Mesothelial cell of epicardium (in vitro differentiated cells): ENCODE results near the gene NKX2-3. TPM values are rescaled to one million over a fixed set of nuclear protein-coding genes. Genes with fewer than 3 reads are reported as not detected.

Experiments used
- DNase-seq, 2 experiments: peaks; one replicate each; pipeline ENCODE4 v3.0.0; 2021; ENCODE audit warnings: low spot score in 2 of 2; ENCODE audit not compliant: unreplicated experiment in 2 of 2
- H3K27ac Mint-ChIP-seq: 2 replicates; pipeline ENCODE4 v1.8.0; 2021; ENCODE audit warnings: mixed read lengths
- H3K27me3 Mint-ChIP-seq: 2 replicates; pipeline ENCODE4 v1.8.0; 2021; ENCODE audit warnings: low read depth, mixed read lengths
- H3K36me3 Mint-ChIP-seq: 2 replicates; pipeline ENCODE4 v1.8.0; 2021; ENCODE audit warnings: mixed read lengths
- H3K4me1 Mint-ChIP-seq: 2 replicates; pipeline ENCODE4 v1.8.0; 2021; ENCODE audit warnings: mixed read lengths
- H3K4me3 Mint-ChIP-seq: 2 replicates; pipeline ENCODE4 v1.8.0; 2021; ENCODE audit warnings: mild to moderate bottlenecking, moderate library complexity, mixed read lengths
- H3K9me3 Mint-ChIP-seq: 2 replicates; pipeline ENCODE4 v1.8.0; 2021; ENCODE audit warnings: mixed read lengths
- CTCF ChIP-seq: fragments of 200-600 bp; sonication (generic); IDR thresholded peaks from one replicate; pipeline ENCODE4 v1.5.0; 2021; ENCODE audit warnings: antibody characterized with exemption; ENCODE audit not compliant: unreplicated experiment
- total RNA-seq: library from RNA; stranded (reverse); gene quantifications from 3 replicates; pipeline ENCODE4 v1.2.1, GENCODE V29; 2021

Gene NKX2-3
- total RNA-seq, 1 donor from 2014 or later: not detected

GRCh38 chr10:99562631-99563030, 29.9 kb downstream of the NKX2-3 start:
- Mint-ChIP-seq H3K4me1 (no peaks in the 10 kb centered on the region), H3K36me3 (no peaks in the 10 kb centered on the region), H3K27me3 (peaks cover 58% of the 10 kb centered on the region), H3K4me3 (no peak overlapping the region), H3K9me3 (no peaks in the 10 kb centered on the region), H3K27ac (no peak overlapping the region)
- DNase-seq: no peak
- no peak for TF ChIP-seq CTCF

- no peak for TF ChIP-seq CTCF
- Mint-ChIP-seq H3K36me3 (no peaks in the 10 kb centered on the region), H3K27ac (no peak overlapping the region), H3K4me3 (no peak overlapping the region), H3K9me3 (no peaks in the 10 kb centered on the region), H3K4me1 (peaks cover 2% of the 10 kb centered on the region), H3K27me3 (peaks cover 50% of the 10 kb centered on the region)
- no peak for DNase-seq
These were observed 31.6 kb downstream of the NKX2-3 start for GRCh38 chr10:99564361-99564760.

- no peak for DNase-seq
- H3K36me3 Mint-ChIP-seq: no peaks in the 10 kb centered on the region
- H3K4me1 Mint-ChIP-seq: peaks cover 2% of the 10 kb centered on the region
- H3K27ac Mint-ChIP-seq: no peak overlapping the region
- peaks cover 43% of the 10 kb centered on the region for H3K27me3 Mint-ChIP-seq
- no peak overlapping the region for H3K4me3 Mint-ChIP-seq
- H3K9me3 Mint-ChIP-seq: no peaks in the 10 kb centered on the region
- TF ChIP-seq CTCF: no peak
These were observed 32.4 kb downstream of the NKX2-3 start for GRCh38 chr10:99565166-99565565.

- H3K27ac Mint-ChIP-seq: no peak overlapping the region
- no peak for DNase-seq
- H3K4me1 Mint-ChIP-seq: peaks cover 7% of the 10 kb centered on the region
- H3K9me3 Mint-ChIP-seq: no peaks in the 10 kb centered on the region
- H3K36me3 Mint-ChIP-seq: no peaks in the 10 kb centered on the region
- TF ChIP-seq CTCF: no peak
- H3K27me3 Mint-ChIP-seq: peaks cover 19% of the 10 kb centered on the region
- no peak overlapping the region for H3K4me3 Mint-ChIP-seq
These were observed 36.7 kb downstream of the NKX2-3 start for GRCh38 chr10:99569253-99569939.

GRCh38 chr10:99569961-99570360, 37.2 kb downstream of the NKX2-3 start:
- no peak overlapping the region for H3K27ac Mint-ChIP-seq
- DNase-seq: no peak
- no peak overlapping the region for H3K4me3 Mint-ChIP-seq
- H3K36me3 Mint-ChIP-seq: no peaks in the 10 kb centered on the region
- H3K4me1 Mint-ChIP-seq: peaks cover 7% of the 10 kb centered on the region
- no peaks in the 10 kb centered on the region for H3K9me3 Mint-ChIP-seq
- no peak for TF ChIP-seq CTCF
- peaks cover 19% of the 10 kb centered on the region for H3K27me3 Mint-ChIP-seq

- H3K9me3 Mint-ChIP-seq: no peaks in the 10 kb centered on the region
- H3K27me3 Mint-ChIP-seq: peaks cover 12% of the 10 kb centered on the region
- H3K27ac Mint-ChIP-seq: no peak overlapping the region
- H3K36me3 Mint-ChIP-seq: no peaks in the 10 kb centered on the region
- H3K4me3 Mint-ChIP-seq: no peak overlapping the region
- H3K4me1 Mint-ChIP-seq: peaks cover 7% of the 10 kb centered on the region
- no peak for DNase-seq
- no peak for TF ChIP-seq CTCF
These were observed 39.1 kb downstream of the NKX2-3 start for GRCh38 chr10:99571816-99572215.
